Loucy (cell line): ENCODE measurements around the gene SH3TC2.

Experiments used
- H2AFZ ChIP-seq: fragments of 200-600 bp; sonication (generic); 2 replicates; pipeline ENCODE4 v1.6.0; 2016; ENCODE audit warnings: antibody characterized with exemption, mild to moderate bottlenecking, low read length, moderate library complexity
- H3F3A ChIP-seq: fragments of 200-600 bp; 2 replicates; pipeline ENCODE4 v1.6.0; 2016; ENCODE audit warnings: antibody characterized with exemption, low read depth, mild to moderate bottlenecking
- H3K27me3 ChIP-seq: fragments of 200-600 bp; sonication (generic); 2 replicates; pipeline ENCODE4 v1.6.1; 2014; ENCODE audit warnings: low read length, mild to moderate bottlenecking; ENCODE audit not compliant: insufficient read depth, poor library complexity, severe bottlenecking
- H3K36me3 ChIP-seq: fragments of 200-600 bp; sonication (generic); 2 replicates; pipeline ENCODE4 v1.6.1; 2016; ENCODE audit warnings: low read length; ENCODE audit not compliant: insufficient read depth
- H3K4me1 ChIP-seq: fragments of 200-600 bp; sonication (generic); 2 replicates; pipeline ENCODE4 v1.5.1; 2014; ENCODE audit warnings: low read length, mild to moderate bottlenecking; ENCODE audit not compliant: insufficient read depth, poor library complexity, severe bottlenecking
- H3K4me2 ChIP-seq: fragments of 200-600 bp; sonication (generic); 2 replicates; pipeline ENCODE4 v1.6.0; 2014; ENCODE audit warnings: antibody characterized with exemption, low read length, low read depth, mild to moderate bottlenecking; ENCODE audit not compliant: poor library complexity, severe bottlenecking
- H3K4me3 ChIP-seq: fragments of 200-600 bp; sonication (generic); 2 replicates; pipeline ENCODE4 v1.5.1; 2014; ENCODE audit warnings: low read length, mild to moderate bottlenecking, mixed read lengths; ENCODE audit not compliant: poor library complexity, severe bottlenecking
- H3K79me2 ChIP-seq: fragments of 200-600 bp; sonication (generic); 2 replicates; pipeline ENCODE4 v1.6.1; 2014; ENCODE audit warnings: low read length; ENCODE audit not compliant: insufficient read depth
- H3K9ac ChIP-seq: fragments of 200-600 bp; sonication (generic); 2 replicates; pipeline ENCODE4 v1.6.0; 2014; ENCODE audit warnings: mild to moderate bottlenecking, low read depth, low read length, moderate library complexity; ENCODE audit not compliant: poor library complexity, severe bottlenecking
- H3K9me2 ChIP-seq: fragments of 200-600 bp; sonication (generic); replicated peaks from 2 replicates; pipeline ENCODE4 v1.6.1; 2016; ENCODE audit warnings: low read depth, low read length, mixed read lengths
- H3K9me3 ChIP-seq: fragments of 200-600 bp; sonication (generic); 2 replicates; pipeline ENCODE4 v1.6.1; 2014; ENCODE audit warnings: mild to moderate bottlenecking, antibody characterized with exemption, low read length, low read depth; ENCODE audit not compliant: insufficient read depth
- H4K20me1 ChIP-seq: fragments of 200-600 bp; sonication (generic); 2 replicates; pipeline ENCODE4 v1.6.0; 2014; ENCODE audit warnings: antibody characterized with exemption, low read length, mild to moderate bottlenecking; ENCODE audit not compliant: insufficient read depth, poor library complexity, severe bottlenecking
- CTCF ChIP-seq: fragments of 200-600 bp; sonication (generic); conservative IDR thresholded peaks from 2 replicates; pipeline ENCODE4 v1.5.1; 2014; ENCODE audit warnings: mild to moderate bottlenecking, antibody characterized with exemption, low read length
- EZH2phosphoT487 ChIP-seq: fragments of 200-600 bp; IDR thresholded peaks from 2 replicates; pipeline ENCODE4 v1.6.1; 2018; ENCODE audit warnings: antibody characterized with exemption, mild to moderate bottlenecking, moderate library complexity, borderline replicate concordance

Gene SH3TC2

GRCh38 chr5:149072791-149073190 is 9.9 kb upstream of the SH3TC2 start:
- no peaks in the 10 kb centered on the region for H3K4me1 ChIP-seq
- TF ChIP-seq EZH2phosphoT487 (no peak), CTCF (no peak)
- no peaks in the 10 kb centered on the region for H4K20me1 ChIP-seq
- H3K36me3 ChIP-seq, result no peaks in the 10 kb centered on the region
- no peak overlapping the region for H3K4me3 ChIP-seq
- H2AFZ ChIP-seq, result no peak overlapping the region
- no peaks in the 10 kb centered on the region for H3K27me3 ChIP-seq
- no peak overlapping the region for H3K4me2 ChIP-seq
- H3K9me3 ChIP-seq, result no peaks in the 10 kb centered on the region
- H3K79me2 ChIP-seq, result no peaks in the 10 kb centered on the region
- no peaks in the 10 kb centered on the region for H3F3A ChIP-seq
- no peak overlapping the region for H3K9ac ChIP-seq
- H3K9me2 ChIP-seq, result no peaks in the 10 kb centered on the region

- H3F3A ChIP-seq, result no peaks in the 10 kb centered on the region
- H3K79me2 ChIP-seq, result no peaks in the 10 kb centered on the region
- no peaks in the 10 kb centered on the region for H3K27me3 ChIP-seq
- no peak overlapping the region for H2AFZ ChIP-seq
- H3K4me3 ChIP-seq, result no peak overlapping the region
- TF ChIP-seq EZH2phosphoT487, result no peak
- no peak for TF ChIP-seq CTCF
- no peak overlapping the region for H3K4me2 ChIP-seq
- no peaks in the 10 kb centered on the region for H4K20me1 ChIP-seq
- H3K36me3 ChIP-seq, result no peaks in the 10 kb centered on the region
- H3K9ac ChIP-seq, result no peak overlapping the region
- no peaks in the 10 kb centered on the region for H3K4me1 ChIP-seq
- no peaks in the 10 kb centered on the region for H3K9me3 ChIP-seq
- no peaks in the 10 kb centered on the region for H3K9me2 ChIP-seq
Measured at GRCh38 chr5:149072376-149072775, 9.5 kb upstream of the SH3TC2 start.

GRCh38 chr5:149071756-149072155 is 8.9 kb upstream of the SH3TC2 start:
- no peaks in the 10 kb centered on the region for H3K36me3 ChIP-seq
- no peaks in the 10 kb centered on the region for H3K79me2 ChIP-seq
- H3F3A ChIP-seq, result no peaks in the 10 kb centered on the region
- H3K9me2 ChIP-seq, result no peaks in the 10 kb centered on the region
- H2AFZ ChIP-seq, result no peak overlapping the region
- H4K20me1 ChIP-seq, result no peaks in the 10 kb centered on the region
- peaks cover 5% of the 10 kb centered on the region; the same call in 1 of the 2 replicates for H3K9me3 ChIP-seq
- no peak for TF ChIP-seq CTCF
- TF ChIP-seq EZH2phosphoT487, result no peak
- no peak overlapping the region for H3K9ac ChIP-seq
- H3K4me1 ChIP-seq, result no peaks in the 10 kb centered on the region
- no peak overlapping the region for H3K4me3 ChIP-seq
- no peaks in the 10 kb centered on the region for H3K27me3 ChIP-seq
- H3K4me2 ChIP-seq, result no peak overlapping the region
